SIG-M5 (cell line): Measurements from ENCODE around the gene AGBL1.

Experiments
- DNase-seq: peaks from one replicate; lab custom pipeline; 2025; lab: John Stamatoyannopoulos, UW

AGBL1 gene

GRCh38 chr15:86322629-86323028 is 243.0 kb downstream of the AGBL1 start:
- DNase-seq, result no peak

GRCh38 chr15:86327230-86327865 is 247.7 kb downstream of the AGBL1 start:
- DNase-seq, result no peak

DNA sequence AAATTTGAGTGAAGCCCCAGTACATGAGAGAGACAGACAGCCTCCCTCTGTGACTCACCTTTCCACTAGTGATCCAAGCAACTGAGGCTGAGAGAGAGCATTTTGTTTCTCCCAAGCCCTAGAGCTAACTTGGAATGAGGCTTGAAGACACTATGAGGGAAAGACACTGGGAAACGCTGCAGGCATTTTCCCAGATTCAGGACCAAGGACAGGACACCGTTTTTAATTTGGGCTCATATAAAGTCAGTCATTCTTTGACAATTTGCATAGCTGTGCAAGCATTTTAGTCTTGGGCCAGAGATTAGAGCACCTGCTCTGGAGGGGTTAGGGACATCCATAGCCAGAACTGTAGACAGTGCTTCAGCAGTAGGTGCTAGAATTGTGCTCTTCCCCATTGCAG is 249.0 kb downstream of the AGBL1 start:
- DNase-seq, result no peak

DNA sequence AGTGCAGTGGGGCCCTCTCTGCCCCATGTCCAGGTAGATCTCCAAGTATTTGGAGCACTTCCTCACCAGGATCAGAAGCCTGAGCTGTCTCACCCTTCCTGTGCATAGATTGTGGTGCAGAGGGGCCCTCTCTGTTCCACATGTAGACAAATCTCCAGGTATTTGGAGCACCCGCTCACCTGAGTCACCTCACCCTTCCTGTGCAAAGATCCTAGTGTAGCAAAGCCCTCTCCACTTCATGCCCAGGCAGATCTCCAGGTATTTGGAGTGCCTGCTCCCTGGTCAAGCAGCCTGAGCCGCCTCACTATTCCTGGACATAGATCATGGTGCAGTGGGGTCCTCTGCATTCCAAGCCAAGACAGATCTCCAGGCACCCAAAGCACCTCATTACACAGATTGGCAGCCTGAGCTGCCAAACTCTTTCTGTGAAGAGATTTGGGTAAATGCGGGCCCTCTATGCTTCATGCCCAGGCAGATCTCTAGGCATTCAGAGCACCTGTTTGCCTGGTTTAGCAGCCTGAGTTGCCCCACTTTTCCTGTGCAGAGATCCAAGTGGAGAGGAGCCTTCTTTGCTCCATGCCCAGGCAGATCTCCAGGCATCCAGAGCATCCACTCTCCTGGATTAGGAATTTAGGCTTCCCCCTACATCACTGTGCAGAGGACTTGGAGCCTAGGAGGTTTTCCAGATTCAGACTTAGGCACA is 249.8 kb downstream of the AGBL1 start:
- no peak for DNase-seq

DNA sequence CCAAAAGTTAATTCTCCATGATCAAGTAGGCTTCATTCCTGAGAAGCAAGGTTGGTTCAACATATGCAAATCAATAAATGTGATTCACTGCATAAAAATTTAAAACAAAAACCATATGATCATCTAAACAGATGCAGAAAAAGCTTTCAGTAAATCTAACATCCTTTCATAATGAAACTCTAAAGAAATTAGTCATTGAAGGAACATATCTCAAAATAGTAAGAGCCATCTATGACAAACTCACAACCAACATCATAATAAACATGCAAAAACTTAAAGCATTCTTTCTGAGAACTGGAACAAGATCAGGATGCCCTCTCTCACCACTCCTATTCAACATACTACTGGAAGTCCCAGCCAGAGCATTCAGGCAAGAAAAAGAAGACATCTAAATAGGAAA is 254.1 kb downstream of the AGBL1 start:
- no peak for DNase-seq

GRCh38 chr15:86336051-86336788 is 256.5 kb downstream of the AGBL1 start:
- no peak for DNase-seq

GRCh38 chr15:86337071-86337470 is 257.4 kb downstream of the AGBL1 start:
- no peak for DNase-seq

DNA sequence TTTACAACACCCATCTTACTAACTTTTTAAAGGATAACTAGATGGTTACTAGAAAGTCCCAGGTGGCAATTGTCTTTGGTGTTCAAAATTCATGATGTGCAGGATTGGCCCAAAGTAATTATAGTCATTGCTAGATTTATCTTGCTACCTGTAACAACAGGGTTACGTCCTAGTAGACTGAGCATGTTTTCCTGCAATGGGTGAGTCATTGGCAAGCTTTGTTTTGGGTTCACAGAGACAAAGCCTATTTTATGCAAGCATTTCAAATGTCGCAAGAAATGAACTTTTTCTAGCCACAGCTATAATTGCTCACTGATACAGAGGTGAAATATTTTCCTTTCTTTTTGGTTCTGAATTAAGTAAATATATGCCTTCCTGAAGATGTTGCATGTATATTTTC is 267.6 kb downstream of the AGBL1 start:
- no peak for DNase-seq

- DNase-seq, result no peak
These were observed 269.9 kb downstream of the AGBL1 start for GRCh38 chr15:86349565-86349964.

GRCh38 chr15:86353213-86353612 is 273.5 kb downstream of the AGBL1 start:
- no peak for DNase-seq

DNA sequence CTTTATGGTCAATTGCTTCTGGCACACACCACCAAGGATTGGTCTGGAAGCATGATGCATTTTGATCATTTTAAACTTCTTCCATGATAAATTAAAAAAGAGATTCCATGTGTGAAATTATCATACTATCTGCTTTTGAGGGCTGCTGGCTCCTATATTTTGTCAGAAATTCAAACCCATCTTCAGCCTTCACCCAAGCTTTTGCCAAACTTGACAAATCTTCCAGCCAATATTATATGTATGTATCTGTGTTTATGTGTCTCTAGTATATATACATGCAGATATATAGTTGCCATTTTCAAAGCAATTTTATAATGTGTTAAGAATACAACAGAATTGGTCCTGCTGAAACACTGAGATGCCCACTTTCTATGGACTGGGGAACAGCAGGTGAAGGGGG is 275.7 kb downstream of the AGBL1 start:
- no peak for DNase-seq

- DNase-seq, result no peak
These were observed 276.1 kb downstream of the AGBL1 start for GRCh38 chr15:86355801-86356200.

DNA sequence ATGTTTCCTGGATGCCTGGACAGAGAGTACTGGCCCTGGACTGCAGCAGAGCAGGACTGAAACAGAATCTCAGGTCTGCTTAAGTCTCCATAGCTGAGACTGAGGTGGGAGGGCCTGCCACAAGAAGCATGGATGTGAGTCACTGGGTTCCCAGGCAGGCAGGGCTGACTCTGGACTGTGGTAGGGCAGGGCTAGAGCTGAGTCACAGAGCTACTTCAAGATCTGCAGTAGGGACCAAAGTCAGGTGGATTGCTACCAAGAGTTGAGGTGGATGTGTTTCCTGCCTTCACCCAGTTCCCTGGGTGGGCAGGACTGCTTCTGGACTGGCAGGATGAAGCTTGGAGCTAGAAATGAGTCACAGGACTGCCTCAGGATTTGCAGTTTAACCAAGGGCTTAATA is 282.9 kb downstream of the AGBL1 start:
- no peak for DNase-seq

DNA sequence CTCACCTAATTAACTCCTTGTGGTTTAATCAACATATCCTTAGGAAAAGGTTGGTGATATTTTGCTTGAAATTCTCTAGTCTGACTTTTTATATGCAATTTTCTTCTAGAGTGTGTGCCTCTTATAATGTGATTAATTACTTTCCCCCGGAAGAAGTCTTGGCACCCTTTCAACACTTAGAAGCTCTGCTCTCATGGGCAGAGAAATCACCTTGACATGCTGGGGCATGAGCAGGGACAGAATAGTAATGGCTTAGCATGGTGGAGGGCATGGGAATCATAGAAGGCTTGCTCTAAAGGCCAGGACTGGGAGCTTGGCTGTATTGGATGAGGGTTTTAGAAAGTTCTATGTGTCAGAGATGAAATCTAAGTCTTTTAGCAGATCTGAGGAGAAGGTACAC is 293.5 kb downstream of the AGBL1 start:
- DNase-seq, result no peak

DNA sequence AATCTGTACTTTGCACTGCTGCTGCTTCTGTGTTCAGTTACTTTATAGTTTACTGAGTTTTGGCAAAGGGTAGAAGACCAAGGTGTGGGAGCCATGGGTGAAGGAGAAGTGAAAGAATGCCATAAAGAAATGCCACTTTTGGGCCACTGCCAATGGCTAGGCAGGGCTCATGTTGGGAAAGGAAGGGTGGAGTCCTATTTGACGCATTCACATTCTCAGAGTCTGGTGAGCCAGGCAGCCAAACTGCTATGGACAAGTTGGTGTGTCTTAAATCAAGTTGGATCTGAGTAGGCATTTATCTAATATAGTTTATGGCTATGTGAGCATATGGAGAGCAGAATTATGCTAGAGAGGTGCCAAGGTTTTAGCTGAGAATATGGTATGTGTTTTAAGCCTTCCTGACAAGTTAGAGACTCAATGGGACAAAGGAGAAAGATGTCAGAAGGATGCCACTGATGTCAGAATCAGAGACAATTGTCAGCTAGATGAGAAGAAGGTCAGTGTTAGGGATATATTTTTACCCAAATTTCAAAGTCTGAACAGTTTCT is 296.1 kb downstream of the AGBL1 start:
- DNase-seq, result no peak

GRCh38 chr15:86377914-86378313 is 298.2 kb downstream of the AGBL1 start:
- DNase-seq, result no peak

GRCh38 chr15:86382341-86382740 is 302.7 kb downstream of the AGBL1 start:
- no peak for DNase-seq

DNA sequence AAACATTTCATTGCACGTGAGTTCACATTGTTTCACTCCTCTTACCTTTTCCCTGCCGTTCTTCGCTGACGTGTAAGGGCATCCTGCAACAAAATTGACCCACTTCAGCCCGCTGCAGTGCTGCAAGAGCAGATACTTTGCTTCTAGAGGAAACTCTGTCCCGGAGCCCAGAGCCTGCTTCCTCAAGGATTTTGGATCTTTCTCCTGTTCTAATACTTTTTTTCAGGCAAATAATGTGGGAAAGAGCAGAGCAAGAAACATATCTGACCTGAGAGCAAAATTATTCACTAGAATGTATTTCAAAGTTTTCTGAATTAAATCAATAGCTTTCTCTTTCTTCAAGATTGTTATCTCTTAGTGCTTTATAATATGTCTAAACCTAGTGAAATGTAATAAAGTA is 303.9 kb downstream of the AGBL1 start:
- DNase-seq, result no peak

DNA sequence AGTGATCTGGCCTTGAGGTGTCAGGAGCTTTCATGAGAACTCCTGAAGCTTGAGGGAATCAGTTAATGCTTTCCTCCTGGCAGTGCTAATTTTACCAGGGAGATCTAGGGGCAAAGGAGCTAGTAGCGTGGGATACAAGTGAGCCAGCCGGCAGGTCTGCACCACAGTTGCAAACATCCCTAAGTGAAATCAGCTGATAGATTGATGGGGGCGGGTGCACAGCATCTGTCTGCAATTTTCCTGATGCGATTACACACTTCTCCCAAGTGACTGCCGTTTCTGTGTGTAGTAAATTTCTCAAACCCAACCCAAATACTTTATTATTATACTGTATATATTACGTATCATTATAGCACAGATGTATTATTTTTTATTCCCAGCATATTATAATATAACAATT is 304.5 kb downstream of the AGBL1 start:
- no peak for DNase-seq

GRCh38 chr15:86392296-86392695 is 312.6 kb downstream of the AGBL1 start:
- DNase-seq, result no peak

DNA sequence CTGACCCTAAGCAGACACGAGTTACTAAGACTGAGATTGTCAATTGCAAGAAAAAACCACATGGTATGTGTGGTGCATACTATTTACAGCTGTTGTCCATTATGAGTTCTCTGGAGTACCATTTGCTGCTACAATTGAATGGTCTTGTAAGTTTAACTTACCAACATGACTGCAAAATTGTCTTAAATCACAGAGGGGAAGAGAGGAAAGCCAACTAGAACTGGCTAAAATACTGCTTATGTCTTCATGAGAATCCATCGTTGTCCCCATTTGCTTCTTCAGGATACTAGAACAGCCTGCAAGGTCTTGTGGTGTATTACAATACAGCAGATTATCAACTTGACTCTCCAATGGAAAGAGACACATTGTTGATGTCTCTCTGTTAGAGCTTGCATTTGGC is 313.2 kb downstream of the AGBL1 start:
- no peak for DNase-seq

GRCh38 chr15:86394866-86395265 is 315.2 kb downstream of the AGBL1 start:
- no peak for DNase-seq
